ENCODE results near the gene NRDE2.

GRCh38 chr14:90294872-90295271 lies 36.9 kb downstream of the NRDE2 start:
- TF ChIP-seq CEBPB (IDR thresholded peaks at IDR 0.05) (no peak), EP300 (IDR thresholded peaks at IDR 0.05; ENCODE audit: borderline replicate concordance) (no peak), EGR1 (IDR thresholded peaks at IDR 0.05) (no peak)
